Activated CD4-positive, alpha-beta T cell treated with anti-CD3 and anti-CD28 coated beads, Interleukin-2, amount 10 ng/mL, durations not matched to agents 24 days and 14 days (primary cell): Measurements from ENCODE around the gene PARD3B. TPM values are rescaled to one million over a fixed set of nuclear protein-coding genes. Genes with fewer than 3 reads are reported as not detected.
A peak's percentile ranks its signal among the peaks of the same experiment; 100 is the strongest.

ENCODE experiments used
- DNase-seq: peaks from one replicate; pipeline ENCODE4 v3.0.0; 2022
- H3K27ac Mint-ChIP-seq: one replicate; pipeline ENCODE4 v1.8.0; 2022; ENCODE audit warnings: mild to moderate bottlenecking, mixed read lengths
- H3K27me3 Mint-ChIP-seq: one replicate; pipeline ENCODE4 v1.8.0; 2022; ENCODE audit warnings: mixed read lengths
- H3K36me3 Mint-ChIP-seq: one replicate; pipeline ENCODE4 v1.8.0; 2022; ENCODE audit warnings: low read depth, mild to moderate bottlenecking, mixed read lengths
- H3K4me1 Mint-ChIP-seq: one replicate; pipeline ENCODE4 v1.8.0; 2021; ENCODE audit warnings: mixed read lengths
- H3K4me3 Mint-ChIP-seq: one replicate; pipeline ENCODE4 v1.8.0; 2022; ENCODE audit warnings: mild to moderate bottlenecking, moderate library complexity, mixed read lengths
- H3K9me3 Mint-ChIP-seq: one replicate; pipeline ENCODE4 v1.8.0; 2021; ENCODE audit warnings: mixed read lengths
- intact Hi-C: fragments of 100-400 bp; cut with micrococcal nuclease; formaldehyde crosslinking; loops from one replicate; pipeline ENCODE4 v1.15.1; 2023
- total RNA-seq: library from RNA; stranded (reverse); gene quantifications from 2 replicates; pipeline ENCODE4 v1.2.3, GENCODE V29; 2022

PARD3B gene
- total RNA-seq, 1 donor from 2014 or later, result 0.12 TPM

DNA sequence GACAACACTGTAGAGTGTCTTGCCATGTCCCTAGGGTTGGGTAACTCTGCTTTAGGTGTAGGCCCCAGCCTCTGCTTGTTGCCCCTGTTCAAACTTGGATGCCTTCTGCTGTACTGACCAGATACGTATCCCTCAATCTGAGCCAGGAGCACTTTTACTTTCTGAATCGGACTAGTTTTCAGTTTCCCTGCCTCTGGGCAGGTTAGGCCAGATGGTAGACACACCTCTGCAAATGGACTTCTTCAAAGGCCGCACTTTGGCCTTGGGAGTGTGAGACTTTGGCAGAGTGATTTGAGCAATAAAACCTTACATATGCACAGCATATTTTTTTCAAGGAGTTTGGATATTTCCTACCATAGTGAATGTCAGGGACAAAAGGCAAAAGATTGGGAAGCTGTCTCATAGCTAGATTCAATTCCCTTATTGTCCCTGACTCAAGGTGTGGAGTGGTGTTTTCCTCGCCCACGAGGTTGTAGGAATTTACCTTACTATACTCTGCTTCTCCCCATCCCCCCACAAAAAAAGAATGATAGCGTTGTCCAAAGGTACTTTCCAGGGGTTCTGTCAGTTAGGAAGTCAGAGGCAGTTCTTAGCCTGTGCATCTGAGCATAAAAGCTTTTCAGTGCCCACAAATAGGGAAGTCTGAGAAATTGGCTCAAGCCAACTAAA lies 15.3 kb upstream of the PARD3B start:
- no peak for DNase-seq
- Mint-ChIP-seq H3K27me3 (no peaks in the 10 kb centered on the region), H3K9me3 (no peaks in the 10 kb centered on the region), H3K4me3 (no peak overlapping the region), H3K27ac (no peak overlapping the region), H3K36me3 (no peaks in the 10 kb centered on the region), H3K4me1 (no peaks in the 10 kb centered on the region)
- intact Hi-C loops, result no loop called here

DNA sequence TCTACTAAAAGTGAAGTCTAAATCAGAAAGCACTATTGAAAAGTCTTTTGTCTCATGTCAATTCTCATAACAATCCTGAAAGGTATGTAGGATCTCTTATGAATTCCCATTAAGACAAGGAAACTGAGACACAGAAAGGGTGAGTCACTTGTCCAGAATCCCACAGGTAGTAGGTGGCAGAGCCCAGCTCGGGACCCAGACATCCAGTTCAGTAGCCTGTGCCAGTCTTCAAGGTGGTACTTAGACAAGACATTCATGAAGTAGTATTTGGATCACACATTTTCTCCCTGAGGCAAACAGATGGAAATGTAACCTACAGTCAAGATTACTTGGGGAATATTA lies 14.8 kb upstream of the PARD3B start:
- Mint-ChIP-seq H3K36me3 (no peaks in the 10 kb centered on the region), H3K4me3 (no peak overlapping the region), H3K4me1 (no peaks in the 10 kb centered on the region), H3K27ac (no peak overlapping the region), H3K9me3 (no peaks in the 10 kb centered on the region), H3K27me3 (no peaks in the 10 kb centered on the region)
- intact Hi-C loops, result no loop called here
- DNase-seq, result no peak

DNA sequence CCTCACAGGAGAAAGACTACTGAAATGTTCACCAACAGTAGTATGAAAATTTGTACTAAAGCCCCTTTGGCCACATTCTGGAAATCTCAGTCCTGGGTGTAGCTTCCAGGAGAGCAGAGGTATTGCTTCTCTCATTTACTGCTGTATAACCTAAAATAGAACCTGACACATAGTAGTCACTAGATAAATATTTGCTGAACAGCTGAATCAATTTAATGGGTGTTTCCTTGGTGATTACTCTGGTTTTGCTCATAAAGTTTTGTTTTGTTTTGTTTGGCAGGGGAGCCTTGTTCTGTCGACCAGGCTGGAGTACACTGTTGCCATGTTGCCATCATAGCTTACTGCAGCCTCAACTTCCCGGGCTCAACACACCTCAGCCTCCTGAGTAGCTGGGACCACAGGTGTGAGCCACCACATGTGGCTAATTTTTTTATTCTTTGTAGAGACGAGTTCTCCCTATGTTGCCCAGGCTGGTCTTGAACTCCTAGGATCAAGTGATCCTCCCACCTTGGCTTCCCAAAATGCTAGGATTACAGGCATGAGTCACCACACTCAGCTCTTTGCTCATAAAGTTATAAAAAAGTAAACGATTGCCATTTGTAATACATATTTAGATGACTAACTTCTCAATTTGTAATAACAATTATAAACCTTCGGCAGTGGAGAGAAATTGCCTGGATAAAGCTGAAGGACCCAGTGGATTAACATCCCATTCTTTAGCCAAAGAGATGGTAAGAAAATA lies 11.5 kb upstream of the PARD3B start:
- Mint-ChIP-seq H3K36me3 (no peaks in the 10 kb centered on the region), H3K27me3 (no peaks in the 10 kb centered on the region)
- intact Hi-C loops, result no loop called here

DNA sequence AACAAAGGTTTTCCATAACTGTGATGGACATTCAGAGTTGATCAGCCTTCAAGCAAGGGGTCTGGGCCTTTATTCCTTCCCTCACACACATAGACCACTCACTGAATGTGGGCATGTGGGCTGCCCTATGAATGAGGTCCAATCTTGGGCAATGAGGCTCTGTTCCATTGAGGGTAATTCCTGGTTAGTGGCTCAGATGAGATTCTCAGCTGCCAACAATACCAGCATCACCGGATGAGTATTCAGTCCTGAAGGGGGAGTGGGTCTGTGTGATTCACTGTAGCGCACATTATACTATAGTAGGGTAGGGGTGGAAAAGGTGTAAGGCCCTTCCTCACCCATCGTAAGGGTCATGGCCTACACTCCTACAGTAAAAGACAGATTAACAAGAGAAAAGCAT lies 9.9 kb upstream of the PARD3B start:
- no peaks in the 10 kb centered on the region for H3K4me1 Mint-ChIP-seq
- no peak for DNase-seq
- H3K27ac Mint-ChIP-seq, result no peak overlapping the region
- H3K27me3 Mint-ChIP-seq, result no peaks in the 10 kb centered on the region
- H3K4me3 Mint-ChIP-seq, result no peak overlapping the region
- intact Hi-C loops, result no loop called here
- H3K9me3 Mint-ChIP-seq, result no peaks in the 10 kb centered on the region
- H3K36me3 Mint-ChIP-seq, result no peaks in the 10 kb centered on the region

More for the DNA sequence above, 11.5 kb upstream of the PARD3B start:
- no peak overlapping the region for H3K27ac Mint-ChIP-seq
- H3K9me3 Mint-ChIP-seq, result no peaks in the 10 kb centered on the region
- DNase-seq, result no peak
- no peak overlapping the region for H3K4me3 Mint-ChIP-seq
- no peaks in the 10 kb centered on the region for H3K4me1 Mint-ChIP-seq

DNA sequence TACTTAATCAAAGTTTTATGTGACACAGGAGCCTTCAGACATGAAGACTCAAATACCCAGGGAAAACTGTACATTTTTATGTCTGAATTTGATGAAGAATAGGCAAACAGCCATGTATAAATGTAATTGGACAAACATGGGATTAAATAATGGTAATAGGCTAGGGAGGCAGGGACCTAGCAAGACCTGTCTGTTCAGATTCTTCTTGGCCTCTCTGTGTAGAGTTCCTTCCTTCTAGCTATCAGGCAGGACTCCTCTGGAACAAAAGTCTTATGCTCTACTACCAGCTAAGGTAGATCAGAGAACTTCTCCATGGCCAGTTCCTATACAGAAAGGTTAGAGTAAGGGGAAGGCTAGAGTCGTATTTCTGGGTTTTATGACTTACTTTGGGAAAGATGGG lies 9.5 kb upstream of the PARD3B start:
- Mint-ChIP-seq H3K9me3 (no peaks in the 10 kb centered on the region), H3K36me3 (no peaks in the 10 kb centered on the region), H3K4me3 (no peak overlapping the region), H3K27ac (no peak overlapping the region), H3K27me3 (no peaks in the 10 kb centered on the region), H3K4me1 (no peaks in the 10 kb centered on the region)
- intact Hi-C loops, result no loop called here
- no peak for DNase-seq

DNA sequence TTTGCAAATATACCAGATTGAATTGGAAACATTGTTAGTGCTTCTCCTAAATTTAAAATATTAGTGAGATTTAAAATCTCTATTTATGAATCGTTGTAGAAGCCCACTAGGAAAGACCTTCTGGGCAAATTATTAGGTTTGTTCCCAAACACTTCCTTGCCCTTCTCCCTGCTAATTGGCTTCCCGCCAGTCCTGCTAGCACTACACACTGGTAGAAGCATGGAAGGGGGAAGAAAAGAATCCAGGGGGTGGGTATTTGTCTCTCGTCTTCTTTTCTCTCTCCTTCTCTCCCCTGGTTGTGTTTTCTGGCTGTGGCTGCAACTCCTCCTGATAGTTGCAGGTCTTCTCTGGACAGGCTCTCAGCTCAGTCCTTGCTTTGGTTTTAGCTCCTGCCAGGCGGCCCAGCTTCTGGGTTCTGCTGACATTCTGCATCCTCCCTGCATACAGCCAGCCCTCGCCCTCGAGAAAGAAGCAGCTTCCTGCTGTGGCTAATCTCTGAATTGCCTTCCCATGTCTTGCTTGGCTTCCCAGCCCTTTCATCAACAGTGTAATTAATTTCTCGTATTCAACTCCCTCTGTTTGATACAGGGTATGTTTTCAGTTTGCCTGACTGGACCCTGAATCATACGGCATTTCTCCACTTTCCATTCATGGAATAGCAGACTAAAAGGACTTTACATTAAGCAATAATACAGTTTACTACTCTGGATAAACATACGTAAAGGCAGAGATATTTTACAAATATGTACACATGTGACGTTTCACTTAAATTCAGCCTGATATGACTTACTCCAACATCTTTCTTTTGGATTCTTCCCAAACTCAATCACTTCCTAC lies 6.9 kb upstream of the PARD3B start:
- H3K4me1 Mint-ChIP-seq, result no peaks in the 10 kb centered on the region
- H3K27ac Mint-ChIP-seq, result no peak overlapping the region
- peaks cover 6% of the 10 kb centered on the region for H3K27me3 Mint-ChIP-seq
- no peak for DNase-seq
- H3K36me3 Mint-ChIP-seq, result no peaks in the 10 kb centered on the region
- intact Hi-C loops, result no loop called here
- H3K4me3 Mint-ChIP-seq, result no peak overlapping the region
- no peaks in the 10 kb centered on the region for H3K9me3 Mint-ChIP-seq

DNA sequence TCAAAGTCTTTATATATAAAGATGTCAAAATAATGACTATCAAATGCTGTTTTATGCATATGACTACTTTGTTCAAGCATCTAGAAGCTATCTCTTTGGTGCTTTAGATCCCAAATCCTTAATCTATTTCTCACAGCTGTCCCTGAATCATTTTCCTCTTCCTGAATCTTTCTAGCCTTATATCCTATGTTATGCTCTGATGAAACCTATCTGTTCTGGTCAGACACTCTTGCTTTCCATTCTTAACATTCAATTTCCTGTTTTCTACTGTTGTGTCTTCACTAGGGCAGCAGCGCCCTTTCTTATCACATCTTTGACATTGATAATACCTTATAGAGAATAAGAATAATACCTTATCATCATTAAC lies 6.3 kb upstream of the PARD3B start:
- H3K36me3 Mint-ChIP-seq, result no peaks in the 10 kb centered on the region
- H3K27me3 Mint-ChIP-seq, result peaks cover 12% of the 10 kb centered on the region
- H3K9me3 Mint-ChIP-seq, result no peaks in the 10 kb centered on the region
- no peaks in the 10 kb centered on the region for H3K4me1 Mint-ChIP-seq
- intact Hi-C loops, result no loop called here
- DNase-seq, result no peak
- no peak overlapping the region for H3K27ac Mint-ChIP-seq
- no peak overlapping the region for H3K4me3 Mint-ChIP-seq

DNA sequence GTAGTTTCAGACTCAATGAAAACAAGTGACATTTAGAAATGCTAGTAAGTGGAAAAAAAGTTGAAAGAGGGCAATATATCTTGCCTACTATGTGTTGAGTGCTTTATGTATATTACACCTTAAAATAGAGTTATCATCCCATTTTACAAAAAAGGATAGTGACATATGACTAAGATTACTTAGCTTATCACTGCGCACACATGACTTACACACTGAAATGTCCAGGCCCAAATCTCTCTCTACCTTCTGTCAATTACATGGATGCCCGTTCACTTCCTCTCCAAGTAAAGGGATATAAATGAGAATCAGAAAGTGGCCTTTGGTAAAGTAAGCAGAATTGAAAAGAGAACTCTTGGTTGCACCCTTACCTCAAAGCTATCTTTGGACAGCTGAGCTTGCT lies 3.6 kb upstream of the PARD3B start:
- Mint-ChIP-seq H3K4me1 (peaks cover 12% of the 10 kb centered on the region), H3K27me3 (peaks cover 33% of the 10 kb centered on the region), H3K36me3 (no peaks in the 10 kb centered on the region), H3K27ac (no peak overlapping the region), H3K9me3 (no peaks in the 10 kb centered on the region), H3K4me3 (no peak overlapping the region)
- intact Hi-C loops, result no loop called here
- no peak for DNase-seq

DNA sequence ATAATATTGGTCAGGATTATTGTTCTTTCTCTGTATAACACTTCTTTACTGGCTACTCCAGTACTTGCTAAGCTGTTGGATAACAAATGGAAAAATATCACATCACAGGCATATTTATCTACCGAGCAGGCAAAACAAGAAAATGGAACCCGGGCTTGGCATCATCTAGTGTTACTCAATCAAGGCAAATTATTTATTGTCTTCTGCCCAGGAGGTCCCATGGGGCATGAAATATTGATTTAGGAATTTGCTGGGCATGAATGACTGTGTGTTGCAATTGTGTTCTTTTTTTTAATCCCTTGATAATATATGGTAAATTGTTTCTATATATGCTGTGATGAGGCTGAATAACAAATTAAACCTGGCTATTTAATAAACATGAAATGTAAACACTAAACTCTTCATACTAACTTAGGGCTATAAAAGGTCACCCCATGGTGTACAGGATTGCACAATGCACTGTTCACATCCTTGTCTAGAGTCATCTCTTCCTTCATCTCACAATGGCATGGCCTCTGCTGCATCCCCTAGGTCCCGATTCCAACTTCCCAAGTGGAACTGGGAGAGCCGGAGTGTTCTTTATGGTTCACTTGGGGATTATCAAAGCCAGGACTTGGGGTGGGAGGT lies 2.2 kb upstream of the PARD3B start:
- no peak overlapping the region for H3K27ac Mint-ChIP-seq
- peaks cover 12% of the 10 kb centered on the region for H3K4me1 Mint-ChIP-seq
- no peak for DNase-seq
- intact Hi-C loops, result no loop called here
- no peaks in the 10 kb centered on the region for H3K9me3 Mint-ChIP-seq
- H3K36me3 Mint-ChIP-seq, result no peaks in the 10 kb centered on the region
- no peak overlapping the region for H3K4me3 Mint-ChIP-seq
- H3K27me3 Mint-ChIP-seq, result peaks cover 41% of the 10 kb centered on the region

DNA sequence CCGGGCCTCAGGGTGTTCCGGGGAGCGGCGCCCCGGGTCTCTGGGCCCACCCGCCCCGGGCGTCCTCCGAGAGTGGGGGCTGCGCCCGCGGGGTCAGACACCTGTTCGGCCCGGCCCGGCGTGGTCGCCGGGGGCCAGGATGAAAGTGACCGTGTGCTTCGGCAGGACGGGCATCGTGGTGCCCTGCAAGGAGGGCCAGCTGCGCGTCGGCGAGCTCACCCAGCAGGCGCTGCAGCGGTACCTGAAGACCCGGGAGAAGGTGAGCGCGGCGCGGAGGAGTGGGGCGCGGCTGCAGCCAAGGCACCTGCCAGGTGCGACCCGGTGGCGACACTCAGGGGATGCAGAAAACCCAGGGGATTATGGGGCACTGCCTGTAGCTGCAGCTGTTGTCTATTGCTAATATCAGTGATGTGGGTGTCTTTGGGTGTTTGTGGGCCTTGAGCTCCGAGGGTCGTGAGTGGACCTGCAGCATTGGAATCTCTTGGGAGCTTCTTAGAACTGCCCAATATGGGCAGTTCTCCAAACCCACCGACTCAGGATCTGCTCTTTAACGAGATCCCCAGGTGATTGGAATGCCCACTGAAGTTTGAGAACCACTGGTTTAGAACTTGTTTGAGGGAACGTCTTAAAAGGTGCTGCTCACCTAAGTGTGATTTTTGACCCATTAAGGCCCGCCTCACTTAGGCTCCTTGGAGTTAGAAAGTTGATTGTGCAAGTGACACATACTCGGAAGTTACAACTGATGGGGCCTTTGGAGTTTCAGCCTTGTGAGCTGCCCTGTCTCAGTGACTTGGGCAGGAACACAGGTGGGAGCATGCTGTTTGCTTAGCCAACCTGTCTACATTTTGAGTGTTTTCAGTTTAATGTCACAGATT lies 823 bp downstream of the PARD3B start:
- Mint-ChIP-seq H3K4me3 (peak overlapping the region; percentile 75), H3K27ac (no peak overlapping the region), H3K36me3 (no peaks in the 10 kb centered on the region), H3K27me3 (peaks cover 50% of the 10 kb centered on the region), H3K4me1 (peaks cover 12% of the 10 kb centered on the region), H3K9me3 (no peaks in the 10 kb centered on the region)
- no peak for DNase-seq
- intact Hi-C loops, result no loop called here

DNA sequence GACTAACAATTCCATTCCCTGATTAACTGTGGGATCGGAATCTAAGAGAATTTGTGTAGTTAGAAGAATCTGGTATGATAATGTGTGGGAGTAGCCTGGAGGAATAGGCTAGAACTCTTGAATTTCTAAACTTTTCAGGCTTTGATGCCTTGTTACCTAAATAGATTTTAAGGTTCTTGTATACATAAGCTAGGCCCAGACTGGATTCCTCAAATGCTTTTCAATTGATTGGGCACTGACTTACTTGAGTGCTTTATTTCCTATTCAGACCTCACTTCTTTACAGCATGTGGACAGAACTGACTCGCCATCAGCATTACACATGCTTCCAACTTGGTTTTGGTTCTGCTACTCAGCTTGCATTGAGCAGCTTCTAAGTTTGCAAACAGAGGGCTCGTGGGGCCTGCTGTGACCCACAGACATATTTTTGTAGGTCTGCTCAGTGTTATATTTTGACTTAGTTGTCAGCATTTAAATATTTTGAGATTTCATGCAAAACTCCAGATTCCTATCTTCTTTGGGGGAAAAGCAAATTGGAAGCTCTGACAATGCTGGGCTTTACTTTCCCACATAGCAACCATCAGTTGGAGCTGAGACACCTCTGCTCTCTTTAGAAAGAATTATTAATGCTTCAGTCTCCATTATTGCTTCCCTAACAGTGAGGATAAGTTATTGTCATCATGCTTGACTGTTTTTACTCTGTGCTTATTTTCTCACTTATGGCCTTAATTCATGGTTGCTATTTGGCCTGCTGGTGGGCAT lies 5.7 kb downstream of the PARD3B start:
- Mint-ChIP-seq H3K9me3 (no peaks in the 10 kb centered on the region), H3K27me3 (peaks cover 27% of the 10 kb centered on the region), H3K4me3 (no peak overlapping the region), H3K27ac (no peak overlapping the region), H3K36me3 (no peaks in the 10 kb centered on the region), H3K4me1 (peaks cover 3% of the 10 kb centered on the region)
- DNase-seq, result no peak
- intact Hi-C loops, result no loop called here

DNA sequence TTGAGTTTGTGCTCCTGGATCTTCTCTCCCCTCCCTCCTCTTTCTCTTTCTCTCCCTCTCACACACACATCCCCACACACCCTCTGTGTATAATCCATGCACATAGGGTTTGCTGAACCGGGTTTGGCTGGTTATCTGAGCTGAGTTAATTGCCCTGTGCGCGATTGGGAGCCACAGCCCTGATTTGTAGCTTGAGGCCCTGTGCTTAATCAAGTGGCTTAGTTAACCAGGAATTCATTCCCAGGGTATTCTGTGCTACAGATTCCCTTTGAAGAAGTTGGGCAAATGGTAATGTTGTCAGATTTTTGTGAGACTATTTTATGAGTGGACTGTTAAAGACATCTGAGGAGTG lies 6.2 kb downstream of the PARD3B start:
- no peak overlapping the region for H3K27ac Mint-ChIP-seq
- intact Hi-C loops, result no loop called here
- H3K4me1 Mint-ChIP-seq, result no peaks in the 10 kb centered on the region
- no peak for DNase-seq
- H3K36me3 Mint-ChIP-seq, result no peaks in the 10 kb centered on the region
- peaks cover 21% of the 10 kb centered on the region for H3K27me3 Mint-ChIP-seq
- no peak overlapping the region for H3K4me3 Mint-ChIP-seq
- H3K9me3 Mint-ChIP-seq, result no peaks in the 10 kb centered on the region

DNA sequence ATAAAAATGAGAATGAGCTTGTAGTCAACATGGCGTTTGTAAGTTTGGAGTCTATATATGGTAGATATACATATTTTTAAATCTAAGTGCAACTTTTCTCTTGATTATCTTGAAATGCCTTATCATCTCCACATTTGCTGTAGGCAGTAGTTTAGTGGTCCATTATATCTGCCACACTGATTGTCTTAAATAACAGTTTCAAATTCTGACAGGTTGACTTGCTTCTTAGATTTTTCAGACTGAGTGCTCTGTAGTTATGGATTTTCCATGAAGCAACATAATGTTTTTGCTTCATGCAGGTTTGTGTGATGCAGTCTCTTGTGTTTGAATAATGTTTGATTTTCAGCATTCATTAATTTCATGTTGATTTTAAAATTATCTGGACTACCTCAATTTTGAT lies 12.3 kb downstream of the PARD3B start:
- Mint-ChIP-seq H3K4me3 (no peak overlapping the region), H3K27ac (no peak overlapping the region)
- intact Hi-C loops, result no loop called here

More for the DNA sequence above, 12.3 kb downstream of the PARD3B start:
- peaks cover 9% of the 10 kb centered on the region for H3K27me3 Mint-ChIP-seq
- no peak for DNase-seq
- no peaks in the 10 kb centered on the region for H3K4me1 Mint-ChIP-seq
- no peaks in the 10 kb centered on the region for H3K36me3 Mint-ChIP-seq
- H3K9me3 Mint-ChIP-seq, result no peaks in the 10 kb centered on the region
